Astrocyte (in vitro differentiated cells and primary cell): Measurements from ENCODE around the gene RHBDL3. TPM values are rescaled to one million over a fixed set of nuclear protein-coding genes. Genes with fewer than 3 reads are reported as not detected.

ENCODE experiments used
- DNase-seq: peaks from one replicate; pipeline ENCODE4 v3.0.0-alpha.2; 2010; ENCODE audit warnings: low read depth
- FAIRE-seq: peaks from 2 replicates; lab custom pipeline; 2011; peaks lifted over from hg19 to GRCh38; lab: Jason Lieb, UNC
- H2AFZ ChIP-seq: 2 replicates; pipeline ENCODE4 v1.6.0; 2012; ENCODE audit warnings: low read depth, low read length, inconsistent platforms
- H3K27ac ChIP-seq: 2 replicates; pipeline ENCODE4 v1.5.1; 2011; ENCODE audit warnings: low read depth, low read length, inconsistent platforms
- H3K27me3 ChIP-seq: 2 replicates; pipeline ENCODE4 v1.6.0; 2011; ENCODE audit warnings: low read length, inconsistent platforms; ENCODE audit not compliant: insufficient read depth
- H3K36me3 ChIP-seq: 2 replicates; pipeline ENCODE4 v1.5.1; 2011; ENCODE audit warnings: low read length, inconsistent platforms; ENCODE audit not compliant: insufficient read depth
- H3K4me1 ChIP-seq: 2 replicates; pipeline ENCODE4 v1.5.1; 2011; ENCODE audit warnings: low read length, inconsistent platforms; ENCODE audit not compliant: insufficient read depth
- H3K4me2 ChIP-seq: 2 replicates; pipeline ENCODE4 v1.6.0; 2012; ENCODE audit warnings: low read length, inconsistent platforms
- H3K4me3 ChIP-seq: 2 replicates; pipeline ENCODE4 v1.5.1; 2011; ENCODE audit warnings: low read depth, mild to moderate bottlenecking, low read length, inconsistent platforms; ENCODE audit not compliant: insufficient read depth
- H3K79me2 ChIP-seq: 2 replicates; pipeline ENCODE4 v1.6.0; 2012; ENCODE audit warnings: mild to moderate bottlenecking, low read length, inconsistent platforms; ENCODE audit not compliant: insufficient read depth
- H3K9ac ChIP-seq: 2 replicates; pipeline ENCODE4 v1.6.0; 2012; ENCODE audit warnings: mild to moderate bottlenecking, low read length, inconsistent platforms
- H3K9me3 ChIP-seq: 2 replicates; pipeline ENCODE4 v1.5.1; 2012; ENCODE audit warnings: low read depth, mild to moderate bottlenecking, low read length, inconsistent platforms; ENCODE audit not compliant: insufficient read depth
- H4K20me1 ChIP-seq: 2 replicates; pipeline ENCODE4 v1.6.0; 2012; ENCODE audit warnings: low read length, inconsistent platforms; ENCODE audit not compliant: insufficient read depth
- H3K27ac Mint-ChIP-seq: one replicate; pipeline ENCODE4 v1.8.0; 2021; ENCODE audit warnings: mild to moderate bottlenecking, mixed read lengths; ENCODE audit not compliant: unreplicated experiment
- H3K27me3 Mint-ChIP-seq: one replicate; pipeline ENCODE4 v1.8.0; 2021; ENCODE audit warnings: low read depth, mixed read lengths; ENCODE audit not compliant: unreplicated experiment
- H3K36me3 Mint-ChIP-seq: one replicate; pipeline ENCODE4 v1.8.0; 2021; ENCODE audit warnings: low read depth, mixed read lengths; ENCODE audit not compliant: unreplicated experiment
- H3K4me1 Mint-ChIP-seq: one replicate; pipeline ENCODE4 v1.8.0; 2021; ENCODE audit warnings: low read depth, mixed read lengths; ENCODE audit not compliant: unreplicated experiment
- H3K4me3 Mint-ChIP-seq: one replicate; pipeline ENCODE4 v1.8.0; 2021; ENCODE audit warnings: mild to moderate bottlenecking, moderate library complexity, mixed read lengths; ENCODE audit not compliant: unreplicated experiment
- H3K9me3 Mint-ChIP-seq: one replicate; pipeline ENCODE4 v1.8.0; 2021; ENCODE audit warnings: mild to moderate bottlenecking, mixed read lengths; ENCODE audit not compliant: unreplicated experiment
- CTCF ChIP-seq: IDR thresholded peaks from 2 replicates; pipeline ENCODE4 v1.5.1; 2011; ENCODE audit warnings: low read depth, mild to moderate bottlenecking, inconsistent platforms, low read length, moderate library complexity; ENCODE audit not compliant: insufficient read depth
- EZH2 ChIP-seq: IDR thresholded peaks from 2 replicates; pipeline ENCODE4 v1.6.1; 2012; ENCODE audit warnings: mild to moderate bottlenecking, low read length, inconsistent platforms; ENCODE audit not compliant: insufficient read depth
- total RNA-seq: library from RNA; stranded (reverse); gene quantifications from 2 replicates; pipeline ENCODE4 v1.2.1, GENCODE V29; 2021

Gene RHBDL3
- total RNA-seq, 1 donor from 2014 or later: 1.4 TPM

DNA sequence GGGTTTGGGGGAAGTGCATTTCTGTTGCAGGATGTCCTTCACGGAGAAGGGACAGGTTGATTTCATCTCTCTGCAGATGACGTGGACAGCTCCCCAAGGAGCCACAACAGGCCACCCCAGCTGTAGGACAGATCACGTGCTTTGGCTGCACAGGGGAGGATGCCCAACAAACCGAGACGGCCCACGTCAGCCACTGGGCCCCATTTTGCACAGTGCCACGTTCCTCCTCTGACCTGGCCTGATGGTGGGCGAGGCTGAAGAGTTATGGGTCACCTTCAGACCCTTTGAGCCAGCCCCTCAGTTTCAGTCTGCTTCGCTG lies 9.0 kb upstream of the RHBDL3 start:
- Histone ChIP-seq H3K4me1 (peaks cover 10% of the 10 kb centered on the region), H3K27me3 (peaks cover 9% of the 10 kb centered on the region), H3K79me2 (no peaks in the 10 kb centered on the region), H4K20me1 (no peaks in the 10 kb centered on the region), H3K9me3 (no peaks in the 10 kb centered on the region), H3K27ac (no peak overlapping the region), H3K9ac (no peak overlapping the region), H3K36me3 (no peaks in the 10 kb centered on the region), H2AFZ (no peak overlapping the region), H3K4me2 (no peak overlapping the region), H3K4me3 (no peak overlapping the region)
- no peak overlapping the region for H3K27ac Mint-ChIP-seq
- peaks cover 27% of the 10 kb centered on the region for H3K4me1 Mint-ChIP-seq
- H3K4me3 Mint-ChIP-seq: no peak overlapping the region
- DNase-seq (no peak), FAIRE-seq (no peak)
- peaks cover 3% of the 10 kb centered on the region for H3K36me3 Mint-ChIP-seq
- TF ChIP-seq EZH2: no peak
- TF ChIP-seq CTCF: no peak
- peaks cover 28% of the 10 kb centered on the region for H3K27me3 Mint-ChIP-seq
- H3K9me3 Mint-ChIP-seq: no peaks in the 10 kb centered on the region

DNA sequence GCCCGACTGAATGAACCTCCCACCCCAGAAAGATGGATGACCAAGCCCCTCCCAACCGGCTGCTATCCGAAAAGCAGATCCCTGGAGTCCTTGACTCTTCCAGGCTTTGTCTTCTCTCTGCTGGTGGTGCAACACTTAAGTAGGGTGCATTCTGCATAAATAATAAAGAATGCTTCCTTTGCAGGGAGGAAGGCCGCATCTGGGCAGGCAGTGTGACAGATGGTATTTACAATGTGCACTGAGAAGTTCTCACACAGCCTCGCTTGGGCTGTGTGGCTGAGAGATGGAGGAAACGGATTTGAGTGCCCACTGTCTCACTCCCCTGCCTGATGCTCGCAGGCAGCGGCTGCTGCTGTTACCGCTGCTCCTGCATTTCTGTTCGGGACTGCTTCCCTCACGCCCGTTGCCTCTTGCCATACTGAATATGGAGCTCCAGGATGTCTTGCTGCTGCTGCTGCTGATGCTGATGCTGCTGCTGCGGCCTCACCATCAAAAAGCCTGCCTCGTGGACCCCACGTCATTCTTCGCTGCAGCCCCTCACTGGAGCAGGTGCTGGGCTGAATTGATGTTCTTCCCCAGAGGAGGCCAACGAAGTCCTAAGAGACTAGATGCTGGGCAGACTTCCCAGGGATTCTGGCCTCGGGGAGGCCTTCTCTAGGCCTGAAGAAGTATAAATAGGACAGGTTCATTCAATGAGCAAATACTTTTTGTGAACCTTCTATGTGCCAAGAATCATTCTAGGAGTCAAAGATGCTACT lies 7.1 kb upstream of the RHBDL3 start:
- no peaks in the 10 kb centered on the region for H4K20me1 ChIP-seq
- no peak overlapping the region for H3K27ac ChIP-seq
- DNase-seq: no peak
- no peak overlapping the region for H3K4me2 ChIP-seq
- H3K27ac Mint-ChIP-seq: no peak overlapping the region
- H2AFZ ChIP-seq: no peak overlapping the region
- H3K9me3 ChIP-seq: no peaks in the 10 kb centered on the region
- peaks cover 12% of the 10 kb centered on the region for H3K27me3 ChIP-seq
- no peak overlapping the region for H3K4me3 Mint-ChIP-seq
- H3K27me3 Mint-ChIP-seq: peaks cover 40% of the 10 kb centered on the region
- H3K9ac ChIP-seq: no peak overlapping the region
- H3K4me1 ChIP-seq: peaks cover 10% of the 10 kb centered on the region
- peaks cover 3% of the 10 kb centered on the region for H3K36me3 Mint-ChIP-seq
- H3K79me2 ChIP-seq: no peaks in the 10 kb centered on the region
- peaks cover under 1% of the 10 kb centered on the region for H3K9me3 Mint-ChIP-seq
- no peak for FAIRE-seq
- no peak overlapping the region for H3K4me3 ChIP-seq
- peaks cover 27% of the 10 kb centered on the region for H3K4me1 Mint-ChIP-seq
- H3K36me3 ChIP-seq: no peaks in the 10 kb centered on the region
- no peak for TF ChIP-seq EZH2
- no peak for TF ChIP-seq CTCF

- Mint-ChIP-seq H3K27ac (no peak overlapping the region), H3K36me3 (peaks cover 3% of the 10 kb centered on the region), H3K4me1 (peaks cover 28% of the 10 kb centered on the region), H3K9me3 (peaks cover 2% of the 10 kb centered on the region), H3K27me3 (peaks cover 50% of the 10 kb centered on the region), H3K4me3 (no peak overlapping the region)
- no peak overlapping the region for H3K4me2 ChIP-seq
- no peaks in the 10 kb centered on the region for H3K36me3 ChIP-seq
- no peak overlapping the region for H3K27ac ChIP-seq
- peaks cover 4% of the 10 kb centered on the region for H4K20me1 ChIP-seq
- no peaks in the 10 kb centered on the region for H3K79me2 ChIP-seq
- H3K4me3 ChIP-seq: no peak overlapping the region
- no peak overlapping the region for H3K9ac ChIP-seq
- no peak for TF ChIP-seq CTCF
- TF ChIP-seq EZH2: no peak
- DNase-seq (peak; percentile 70), FAIRE-seq (peak; percentile 79)
- H3K9me3 ChIP-seq: no peaks in the 10 kb centered on the region
- peaks cover 22% of the 10 kb centered on the region for H3K27me3 ChIP-seq
- no peak overlapping the region for H2AFZ ChIP-seq
- peaks cover 10% of the 10 kb centered on the region for H3K4me1 ChIP-seq
Measured at GRCh38 chr17:32259586-32259985, 6.0 kb upstream of the RHBDL3 start.
